ENCODE measurements around the gene PTTG1.

PTTG1 gene

GRCh38 chr5:160470437-160471361 is 49.0 kb downstream of the PTTG1 start:
- no peak for DNase-seq (ENCODE audit: low read depth in 1 of 2, low spot score in 1 of 2)

DNA sequence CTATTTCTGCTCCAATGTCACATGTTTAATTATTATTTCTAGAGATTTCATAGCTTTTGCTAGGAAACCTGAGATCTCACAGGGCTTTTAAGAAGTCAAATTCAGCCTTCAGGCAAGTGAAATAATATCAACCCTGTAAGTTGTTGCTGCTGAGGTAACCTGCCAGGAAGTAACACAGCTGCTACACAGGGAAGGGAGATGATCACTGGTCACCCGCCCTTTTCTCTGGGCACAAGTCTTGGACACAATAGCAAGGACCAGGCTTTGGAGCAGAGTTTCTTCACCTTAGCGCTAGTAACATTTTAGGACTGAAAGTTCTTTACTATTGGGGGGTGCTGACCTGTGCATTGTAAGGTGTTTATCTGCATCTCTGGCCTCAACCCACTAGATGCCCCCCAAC is 50.1 kb downstream of the PTTG1 start:
- DNase-seq (ENCODE audit: low read depth in 1 of 2, low spot score in 1 of 2), result no peak

- no peak for DNase-seq (ENCODE audit: low read depth in 1 of 2, low spot score in 1 of 2)
Observed at GRCh38 chr5:160472482-160472881, 50.8 kb downstream of the PTTG1 start.

DNA sequence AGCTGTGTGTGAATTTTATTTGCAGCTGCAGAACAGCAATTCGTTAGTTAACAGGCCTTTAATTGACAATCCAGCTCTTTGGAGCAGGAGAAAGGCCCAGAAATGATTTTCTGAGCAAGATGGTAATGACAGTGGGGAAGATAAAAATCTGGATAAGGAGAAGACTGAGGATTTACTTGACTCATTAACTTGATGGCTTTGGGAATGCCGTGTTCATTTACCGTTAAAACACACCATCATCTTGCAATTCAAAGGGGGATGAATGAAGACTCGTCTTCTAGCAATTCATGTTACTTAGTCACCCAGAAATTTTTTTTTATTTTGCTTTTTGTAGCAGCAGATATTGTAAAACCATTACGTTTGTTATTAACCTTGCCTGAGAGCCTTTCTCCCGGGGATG is 52.0 kb downstream of the PTTG1 start:
- DNase-seq (ENCODE audit: low read depth in 1 of 2, low spot score in 1 of 2), result no peak

DNA sequence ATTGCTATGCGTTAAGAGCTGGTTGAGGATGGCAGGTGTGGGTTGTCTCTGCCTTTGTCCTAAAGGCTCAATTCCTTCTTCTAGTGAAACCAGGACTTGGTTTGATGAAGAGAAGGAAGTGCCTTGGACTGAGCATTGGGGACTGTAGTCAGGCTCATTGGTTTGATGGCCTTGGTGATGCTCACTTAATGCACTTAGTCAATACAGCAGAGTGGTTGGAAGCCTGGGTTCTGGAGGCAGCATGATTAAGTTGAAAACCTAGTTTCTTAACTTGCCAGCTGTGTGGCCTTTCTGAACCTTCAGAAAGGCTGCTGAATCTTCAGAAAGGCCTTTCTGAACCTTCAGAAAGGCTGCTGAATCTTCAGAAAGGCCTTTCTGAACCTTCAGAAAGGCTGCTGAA is 52.4 kb downstream of the PTTG1 start:
- no peak for DNase-seq (ENCODE audit: low read depth in 1 of 2, low spot score in 1 of 2)

- no peak for DNase-seq (ENCODE audit: low read depth in 1 of 2, low spot score in 1 of 2)
Observed at GRCh38 chr5:160475864-160476438, 54.3 kb downstream of the PTTG1 start.

GRCh38 chr5:160477266-160477970 is 55.8 kb downstream of the PTTG1 start:
- DNase-seq (ENCODE audit: low read depth in 1 of 2, low spot score in 1 of 2), result no peak

DNA sequence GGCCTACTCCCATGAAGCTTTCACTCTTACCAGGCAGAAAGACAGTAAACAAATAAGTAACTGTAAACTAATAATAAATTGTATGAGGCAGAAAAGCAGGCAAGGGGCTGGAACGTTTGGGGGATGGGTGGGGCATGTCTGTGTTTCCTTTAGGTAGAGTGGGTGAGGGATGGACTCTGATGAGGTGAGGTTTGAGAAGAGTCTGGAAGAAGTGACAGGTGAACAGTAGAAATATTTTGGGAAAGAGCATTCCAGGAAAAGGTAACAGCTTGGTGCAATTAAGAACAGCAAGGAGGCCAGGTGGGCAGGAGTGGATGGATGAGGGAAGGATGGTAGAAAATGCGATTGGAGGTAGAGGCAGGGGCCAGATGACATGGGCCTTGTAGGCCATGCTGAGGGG is 56.5 kb downstream of the PTTG1 start:
- no peak for DNase-seq (ENCODE audit: low read depth in 1 of 2, low spot score in 1 of 2)

Data from stimulated activated CD4-positive, alpha-beta T cell treated with anti-CD3 and anti-CD28 coated beads, Interleukin-15, amount 100 ng/mL, for 1 hour (primary cell).